ENCODE measurements around the gene REL. TPM values are rescaled to one million over a fixed set of nuclear protein-coding genes. Genes with fewer than 3 reads are reported as not detected.

The REL gene
- total RNA-seq, 1 experiment from 2014 or later = 11.5 TPM

DNA sequence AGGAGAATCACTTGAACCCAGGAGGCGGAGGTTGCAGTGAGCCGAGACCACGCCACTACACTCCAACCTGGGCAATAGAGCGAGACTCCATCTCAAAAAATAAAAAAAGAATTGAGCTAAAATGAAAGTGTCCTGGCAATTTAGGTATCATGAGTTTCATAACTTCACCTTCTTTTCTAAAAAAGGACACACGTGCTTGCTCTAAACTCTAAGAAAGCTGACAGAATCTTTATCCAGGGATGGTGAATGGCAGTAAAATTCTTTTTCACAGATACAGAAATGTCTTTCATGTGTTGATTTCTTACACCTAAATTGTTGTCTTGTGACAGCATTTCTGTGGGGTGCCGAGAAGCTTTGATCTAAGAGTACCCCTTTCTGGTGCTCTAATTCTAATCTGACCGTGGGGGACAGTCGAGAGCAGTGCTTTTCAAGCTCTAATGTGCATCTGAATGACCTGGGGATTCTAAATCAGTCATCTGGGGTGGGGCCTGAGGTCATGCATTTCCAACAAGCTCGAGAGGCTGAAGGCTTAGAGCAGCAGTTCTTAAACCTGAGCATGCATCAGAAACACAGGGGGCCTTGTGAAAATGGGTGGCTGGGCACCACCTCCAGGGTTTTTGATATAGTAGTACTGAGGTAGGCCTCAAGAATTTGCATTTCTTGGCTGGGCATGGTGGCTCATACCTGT is 42.1 kb upstream of the REL start:
- Histone ChIP-seq H3K4me1 (ENCODE audit: insufficient read depth, low read length, poor library complexity, severe bottlenecking) (no peaks in the 10 kb centered on the region), H3K4me3 (ENCODE audit: low read depth, low read length, poor library complexity, severe bottlenecking) (no peak overlapping the region), H3K9me3 (ENCODE audit: low read depth, low read length, poor library complexity, severe bottlenecking) (no peaks in the 10 kb centered on the region), H3K36me3 (ENCODE audit: insufficient read depth, low read length, poor library complexity, severe bottlenecking) (no peaks in the 10 kb centered on the region), H3K27ac (ENCODE audit: low read depth, low read length, poor library complexity, severe bottlenecking) (no peak overlapping the region), H3K27me3 (replicated peaks; ENCODE audit: insufficient read depth, low read depth, low read length, poor library complexity) (no peaks in the 10 kb centered on the region)
- CTCF ChIA-PET = no interaction called here
- no peak for TF ChIP-seq EZH2 (IDR thresholded peaks at IDR 0.05; ENCODE audit: borderline replicate concordance, low read depth, low read length, poor library complexity, severe bottlenecking)
- no peak for TF ChIP-seq CTCF (conservative IDR thresholded peaks at IDR 0.05; ENCODE audit: low read depth, low read length)
- no TSS peak for BruUV-seq (replicated peaks)
- POLR2A ChIA-PET (ENCODE audit: low non-redundant PET) = no interaction called here
- DNase-seq (ENCODE audit: low spot score) = no peak
- intact Hi-C loops (cut with micrococcal nuclease; ENCODE audit: unreplicated experiment) = no loop called here

DNA sequence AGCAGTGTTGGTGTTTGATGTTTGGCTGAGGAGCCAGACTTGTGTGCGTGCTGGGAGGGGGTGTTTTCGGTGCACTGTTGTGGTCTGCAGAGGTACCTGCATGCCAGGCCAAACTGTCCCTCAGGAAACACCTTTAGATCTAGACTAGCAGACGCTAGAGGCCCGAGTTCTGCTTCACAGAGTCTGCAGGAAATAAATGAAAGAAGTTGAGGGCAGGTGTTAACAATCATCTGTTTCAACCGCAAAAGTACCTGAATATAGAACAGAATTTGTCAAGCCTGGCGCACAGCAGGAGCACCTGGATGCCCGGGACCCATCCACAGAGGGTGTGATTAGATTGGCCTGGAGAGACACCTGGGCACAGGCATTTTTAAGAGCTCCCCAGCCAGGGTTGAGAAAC is 40.5 kb upstream of the REL start:
- no peak overlapping the region for H3K4me3 ChIP-seq (ENCODE audit: low read depth, low read length, poor library complexity, severe bottlenecking)
- no peak overlapping the region for H3K27ac ChIP-seq (ENCODE audit: low read depth, low read length, poor library complexity, severe bottlenecking)
- CTCF ChIA-PET = no interaction called here
- BruUV-seq (replicated peaks) = no TSS peak
- H3K4me1 ChIP-seq (ENCODE audit: insufficient read depth, low read length, poor library complexity, severe bottlenecking) = no peaks in the 10 kb centered on the region
- intact Hi-C loops (cut with micrococcal nuclease; ENCODE audit: unreplicated experiment) = no loop called here
- H3K36me3 ChIP-seq (ENCODE audit: insufficient read depth, low read length, poor library complexity, severe bottlenecking) = no peaks in the 10 kb centered on the region
- TF ChIP-seq CTCF (conservative IDR thresholded peaks at IDR 0.05; ENCODE audit: low read depth, low read length) = no peak
- no peak for TF ChIP-seq EZH2 (IDR thresholded peaks at IDR 0.05; ENCODE audit: borderline replicate concordance, low read depth, low read length, poor library complexity, severe bottlenecking)
- no peaks in the 10 kb centered on the region for H3K27me3 ChIP-seq (replicated peaks; ENCODE audit: insufficient read depth, low read depth, low read length, poor library complexity)
- POLR2A ChIA-PET (ENCODE audit: low non-redundant PET) = no interaction called here
- no peak for DNase-seq (ENCODE audit: low spot score)
- H3K9me3 ChIP-seq (ENCODE audit: low read depth, low read length, poor library complexity, severe bottlenecking) = no peaks in the 10 kb centered on the region

GRCh38 chr2:60843006-60843405 is 38.4 kb upstream of the REL start:
- no peaks in the 10 kb centered on the region for H3K4me1 ChIP-seq (ENCODE audit: insufficient read depth, low read length, poor library complexity, severe bottlenecking)
- no peak overlapping the region for H3K4me3 ChIP-seq (ENCODE audit: low read depth, low read length, poor library complexity, severe bottlenecking)
- no peaks in the 10 kb centered on the region for H3K9me3 ChIP-seq (ENCODE audit: low read depth, low read length, poor library complexity, severe bottlenecking)
- H3K36me3 ChIP-seq (ENCODE audit: insufficient read depth, low read length, poor library complexity, severe bottlenecking) = no peaks in the 10 kb centered on the region
- TF ChIP-seq EZH2 (IDR thresholded peaks at IDR 0.05; ENCODE audit: borderline replicate concordance, low read depth, low read length, poor library complexity, severe bottlenecking) (no peak), CTCF (conservative IDR thresholded peaks at IDR 0.05; ENCODE audit: low read depth, low read length) (no peak)
- BruUV-seq (replicated peaks) = no TSS peak
- ChIA-PET POLR2A (ENCODE audit: low non-redundant PET) (interaction anchor here (0.6 kb wide), 1 partner anchor 39 kb away, joined by 4 read pairs; no protein-coding TSS in a partner anchor), CTCF (no interaction called here)
- no peak for DNase-seq (ENCODE audit: low spot score)
- no peak overlapping the region for H3K27ac ChIP-seq (ENCODE audit: low read depth, low read length, poor library complexity, severe bottlenecking)
- intact Hi-C loops (cut with micrococcal nuclease; ENCODE audit: unreplicated experiment) = no loop called here
- H3K27me3 ChIP-seq (replicated peaks; ENCODE audit: insufficient read depth, low read depth, low read length, poor library complexity) = no peaks in the 10 kb centered on the region

Measured in A673 (cell line).